HepG2 (cell line): ENCODE measurements around the gene ARHGEF12. TPM values are rescaled to one million over a fixed set of nuclear protein-coding genes. Genes with fewer than 3 reads are reported as not detected.
A peak's percentile ranks its signal among the peaks of the same experiment; 100 is the strongest.

ENCODE experiments used
- ATAC-seq: fragments of 200-7000 bp; cut with Tn5 transposase; 3 replicates; pipeline ENCODE4 v1.9.1; 2020; ENCODE audit warnings: mild to moderate bottlenecking, moderate library complexity
- BruUV-seq: library from RNA; stranded (reverse); fragments of 400-500 nt; replicated peaks from 2 replicates; lab custom pipeline; 2021; lab: Mats Ljungman, UMichigan
- CTCF ChIA-PET: fragments of 300-600 bp; formaldehyde crosslinking; extraction: SDS; loops from one replicate; lab custom pipeline; 2021; ENCODE audit warnings: low total read pairs, inconsistent platforms, low intra/inter-chr PET ratio; lab: Yijun Ruan, JAX
- POLR2A ChIA-PET: fragments of 350-600 bp; sonication (Branson Sonifier 250); formaldehyde crosslinking; loops from one replicate; lab custom pipeline; 2020; ENCODE audit warnings: antibody characterized with exemption, inconsistent platforms; lab: Yijun Ruan, JAX
- DNase-seq: peaks from one replicate; pipeline ENCODE4 v3.0.0-alpha.2; 2015; ENCODE audit warnings: low spot score
- FAIRE-seq: peaks from 3 replicates; lab custom pipeline; 2011; peaks lifted over from hg19 to GRCh38; lab: Jason Lieb, UNC
- H2AFZ ChIP-seq: one replicate; pipeline ENCODE4 v1.6.1; 2011; ENCODE audit warnings: low read length, inconsistent platforms
- H3K27ac ChIP-seq: fragments of 300-600 bp; 3 replicates; pipeline ENCODE4 v1.8.0; 2011; ENCODE audit warnings: mixed run types, mild to moderate bottlenecking, mixed read lengths, low read length, inconsistent platforms; ENCODE audit not compliant: insufficient read depth; ENCODE audit errors: extremely low read length
- H3K27me3 ChIP-seq, 2 experiments: fragments of 200-600 bp in 1 of 2; 2 replicates in 1 of 2; 3 replicates in 1 of 2; pipeline versions ENCODE4 v1.6.0 to v1.8.0; 2011; ENCODE audit warnings: low read length in 2 of 2, mild to moderate bottlenecking in 2 of 2, moderate library complexity in 2 of 2, inconsistent platforms in 1 of 2; ENCODE audit not compliant: insufficient read depth in 2 of 2, control insufficient read depth in 1 of 2
- H3K36me3 ChIP-seq, 2 experiments: fragments of 200-600 bp in 1 of 2; replicated peaks in 1 of 2; 2 replicates in 1 of 2; 3 replicates in 1 of 2; pipeline versions ENCODE4 v1.5.1 to v1.8.0; 2011; ENCODE audit warnings: low read length in 2 of 2, inconsistent platforms in 1 of 2; ENCODE audit not compliant: insufficient read depth in 2 of 2, control insufficient read depth in 1 of 2
- H3K4me1 ChIP-seq: 2 replicates; pipeline ENCODE4 v1.5.1; 2012; ENCODE audit warnings: low read length, inconsistent platforms; ENCODE audit not compliant: insufficient read depth
- H3K4me2 ChIP-seq: 2 replicates; pipeline ENCODE4 v1.6.0; 2011; ENCODE audit warnings: low read depth, low read length, inconsistent platforms
- H3K4me3 ChIP-seq, 3 experiments: fragments of 200-600 bp in 1 of 3; sonication (generic), shearing (Covaris generic) in 1 of 3; replicated peaks in 1 of 3; 2 replicates each; pipeline ENCODE4 v1.5.1; 2011 to 2016; ENCODE audit warnings: low read length in 3 of 3, inconsistent platforms in 2 of 3, low read depth in 2 of 3, mild to moderate bottlenecking in 2 of 3, control low read depth in 1 of 3, mixed read lengths in 1 of 3; ENCODE audit not compliant: insufficient read depth in 1 of 3
- H3K79me2 ChIP-seq: one replicate; pipeline ENCODE4 v1.6.1; 2011; ENCODE audit warnings: low read length, inconsistent platforms; ENCODE audit not compliant: insufficient read depth
- H3K9ac ChIP-seq: 2 replicates; pipeline ENCODE4 v1.6.0; 2011; ENCODE audit warnings: mild to moderate bottlenecking, low read depth, low read length, inconsistent platforms; ENCODE audit not compliant: insufficient read depth
- H3K9me3 ChIP-seq: 2 replicates; pipeline ENCODE4 v1.5.1; 2012; ENCODE audit warnings: mild to moderate bottlenecking, low read length
- H4K20me1 ChIP-seq: 2 replicates; pipeline ENCODE4 v1.6.0; 2011; ENCODE audit warnings: inconsistent platforms, mild to moderate bottlenecking, low read length, moderate library complexity; ENCODE audit not compliant: insufficient read depth
- ARID2 ChIP-seq: sonication (generic); formaldehyde crosslinking; IDR thresholded peaks from 2 replicates; pipeline ENCODE4 v1.8.1; 2022; ENCODE audit warnings: mild to moderate bottlenecking, missing genetic modification reagents, borderline replicate concordance
- ASH2L ChIP-seq: fragments of 300-600, 200-600 bp; sonication (generic); IDR thresholded peaks from 2 replicates; pipeline ENCODE4 v1.7.0; 2017; ENCODE audit warnings: low read depth, mild to moderate bottlenecking, moderate library complexity, mixed read lengths, low read length; ENCODE audit not compliant: insufficient read length
- NFAT5 ChIP-seq: sonication (generic); formaldehyde crosslinking; IDR thresholded peaks from 2 replicates; pipeline ENCODE4 v1.4.0; 2020; ENCODE audit warnings: missing genetic modification reagents
- PITX1 ChIP-seq: sonication (generic); formaldehyde crosslinking; IDR thresholded peaks from 2 replicates; pipeline ENCODE4 v1.5.1; 2020; ENCODE audit warnings: mild to moderate bottlenecking, missing genetic modification reagents
- RAD51 ChIP-seq: fragments of 450-650 bp; IDR thresholded peaks from 2 replicates; pipeline ENCODE4 v1.6.1; 2016; ENCODE audit warnings: borderline replicate concordance
- ZFP1 ChIP-seq: IDR thresholded peaks from 2 replicates; pipeline ENCODE4 v1.6.1; 2016
- ZNF160 ChIP-seq: sonication (generic); formaldehyde crosslinking; IDR thresholded peaks from 2 replicates; pipeline ENCODE4 v1.8.0; 2022; ENCODE audit warnings: mild to moderate bottlenecking, inconsistent platforms, missing genetic modification reagents
- ZNF33B ChIP-seq: sonication (generic); formaldehyde crosslinking; IDR thresholded peaks from 2 replicates; pipeline ENCODE4 v1.5.1; 2020; ENCODE audit warnings: mild to moderate bottlenecking, missing genetic modification reagents
- ZNF589 ChIP-seq: sonication (generic); formaldehyde crosslinking; conservative IDR thresholded peaks from 2 replicates; pipeline ENCODE4 v1.8.0; 2022; ENCODE audit warnings: mild to moderate bottlenecking, moderate library complexity, missing genetic modification reagents
- ZNF607 ChIP-seq: sonication (generic); formaldehyde crosslinking; IDR thresholded peaks from 2 replicates; pipeline ENCODE4 v1.5.1; 2020; ENCODE audit warnings: missing genetic modification reagents, mild to moderate bottlenecking, borderline replicate concordance
- ZNF850 ChIP-seq: sonication (generic); formaldehyde crosslinking; conservative IDR thresholded peaks from 2 replicates; pipeline ENCODE4 v1.9.0; 2021; ENCODE audit warnings: mild to moderate bottlenecking, missing genetic modification reagents
- WGBS: methylation state at CpG from one replicate; pipeline ENCODE4 v1.1.6; 2017; ENCODE audit warnings: low lambda C conversion rate; 5-methylcytosine and 5-hydroxymethylcytosine counted together
- in situ Hi-C: cut with HindIII; loops from 2 replicates; pipeline ENCODE4 v1.10.0; 2017; ENCODE audit warnings: low pct_unique_long_range_greater_than_20kb; ENCODE audit not compliant: extremely low pct_ligation_motif_present
- intact Hi-C: fragments of 100-400 bp; cut with micrococcal nuclease; formaldehyde crosslinking; loops from one replicate; pipeline ENCODE4 v1.10.0; 2022; ENCODE audit not compliant: unreplicated experiment
- polyA plus RNA-seq, 8 experiments: library from polyadenylated mRNA; depleted of rRNA in 3 of 8; stranded (reverse) in 7 of 8; unstranded in 1 of 8; fragments of >200 nt; fragmentation: Illumina TruSeq in 4 of 8; extraction: Trizol in 4 of 8; gene quantifications; 2 replicates each; pipeline versions ENCODE4 v1.2.1 to v1.2.3, GENCODE V29; 2011 to 2016; ENCODE audit warnings: low read depth in 4 of 8, missing spikeins in 1 of 8, mixed read lengths in 1 of 8; ENCODE audit not compliant: insufficient read depth in 1 of 8
- total RNA-seq, 5 experiments: library from RNA; depleted of rRNA; stranded (reverse); fragments of >200 nt; fragmentation: Illumina TruSeq; extraction: Trizol; gene quantifications; 2 replicates each; pipeline ENCODE4 v1.2.3, GENCODE V29; 2016; ENCODE audit warnings: low read depth in 1 of 5
- TF ChIP-seq, protein P1 (sequence below): sonication (generic); formaldehyde crosslinking; IDR thresholded peaks from 2 replicates; pipeline ENCODE4 v1.8.1; 2022; ENCODE audit warnings: low read depth, mild to moderate bottlenecking, missing genetic modification reagents

Gene ARHGEF12
- total and polyA plus RNA-seq, 2 of the 13 experiments (the other 11 are each of a cell fraction or from before 2014, with no cell fraction given), result 17.9 to 54.4 TPM

GRCh38 chr11:120342678-120343077 is 6.5 kb downstream of the ARHGEF12 start:
- no peak overlapping the region for H3K4me2 ChIP-seq
- over 99% methylated on average over 3 of the region's 3 CpGs for WGBS
- in situ Hi-C loops, result no loop called here
- peaks cover 86% of the 10 kb centered on the region for H3K4me1 ChIP-seq
- DNase-seq (no peak), FAIRE-seq (no peak), ATAC-seq (no peak)
- CTCF ChIA-PET, result no interaction called here
- no peak overlapping the region for H3K27ac ChIP-seq
- H3K9ac ChIP-seq, result no peak overlapping the region
- H3K27me3 ChIP-seq, result no peaks in the 10 kb centered on the region; a peak in 1 of 5 replicates
- intact Hi-C loops, result no loop called here
- no TSS peak for BruUV-seq
- no peaks in the 10 kb centered on the region for H3K9me3 ChIP-seq
- POLR2A ChIA-PET, result no interaction called here
- H3K79me2 ChIP-seq, result peaks cover 98% of the 10 kb centered on the region
- no peak overlapping the region for H3K4me3 ChIP-seq
- TF ChIP-seq ASH2L (peak; percentile 13), ZFP1 (peak; percentile 82; the same call in 1 of the 2 replicates), PITX1 (no peak)
- TF ChIP-seq, protein P1, sequence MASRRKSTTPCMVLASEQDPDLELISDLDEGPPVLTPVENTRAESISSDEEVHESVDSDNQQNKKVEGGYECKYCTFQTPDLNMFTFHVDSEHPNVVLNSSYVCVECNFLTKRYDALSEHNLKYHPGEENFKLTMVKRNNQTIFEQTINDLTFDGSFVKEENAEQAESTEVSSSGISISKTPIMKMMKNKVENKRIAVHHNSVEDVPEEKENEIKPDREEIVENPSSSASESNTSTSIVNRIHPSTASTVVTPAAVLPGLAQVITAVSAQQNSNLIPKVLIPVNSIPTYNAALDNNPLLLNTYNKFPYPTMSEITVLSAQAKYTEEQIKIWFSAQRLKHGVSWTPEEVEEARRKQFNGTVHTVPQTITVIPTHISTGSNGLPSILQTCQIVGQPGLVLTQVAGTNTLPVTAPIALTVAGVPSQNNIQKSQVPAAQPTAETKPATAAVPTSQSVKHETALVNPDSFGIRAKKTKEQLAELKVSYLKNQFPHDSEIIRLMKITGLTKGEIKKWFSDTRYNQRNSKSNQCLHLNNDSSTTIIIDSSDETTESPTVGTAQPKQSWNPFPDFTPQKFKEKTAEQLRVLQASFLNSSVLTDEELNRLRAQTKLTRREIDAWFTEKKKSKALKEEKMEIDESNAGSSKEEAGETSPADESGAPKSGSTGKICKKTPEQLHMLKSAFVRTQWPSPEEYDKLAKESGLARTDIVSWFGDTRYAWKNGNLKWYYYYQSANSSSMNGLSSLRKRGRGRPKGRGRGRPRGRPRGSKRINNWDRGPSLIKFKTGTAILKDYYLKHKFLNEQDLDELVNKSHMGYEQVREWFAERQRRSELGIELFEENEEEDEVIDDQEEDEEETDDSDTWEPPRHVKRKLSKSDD (CRISPR knock-in tag), result no peak
- peaks cover 42% of the 10 kb centered on the region for H4K20me1 ChIP-seq
- no peak overlapping the region for H2AFZ ChIP-seq
- H3K36me3 ChIP-seq, result no peaks in the 10 kb centered on the region

DNA sequence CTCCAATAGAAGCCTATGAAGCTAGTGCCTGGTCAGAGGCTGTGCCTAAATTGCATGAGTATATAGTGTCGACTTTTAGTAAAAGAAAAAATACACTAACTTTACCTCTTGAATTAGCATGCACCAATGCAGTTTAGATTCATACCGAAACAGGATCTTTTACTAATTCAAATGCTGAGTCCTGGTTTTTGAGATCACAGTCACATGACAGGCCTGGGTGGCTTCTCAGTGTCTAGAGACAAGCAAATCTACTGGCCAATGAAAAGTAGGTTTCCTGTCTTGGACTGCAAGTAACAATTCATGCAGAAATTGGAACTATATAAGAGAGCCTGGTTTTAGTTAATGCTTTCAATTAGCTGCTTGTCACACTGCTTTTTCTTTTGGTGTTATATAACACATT is 7.2 kb downstream of the ARHGEF12 start:
- H3K79me2 ChIP-seq, result peaks cover 97% of the 10 kb centered on the region
- TF ChIP-seq ZNF607 (CRISPR knock-in tag) (no peak), ZNF33B (CRISPR knock-in tag) (no peak), RAD51 (no peak), NFAT5 (CRISPR knock-in tag) (no peak), ZNF160 (CRISPR knock-in tag) (no peak), ZNF850 (CRISPR knock-in tag) (no peak), ARID2 (CRISPR knock-in tag) (no peak), ZNF589 (CRISPR knock-in tag) (no peak)
- no peak overlapping the region for H3K4me3 ChIP-seq
- H3K36me3 ChIP-seq, result no peaks in the 10 kb centered on the region
- H3K27me3 ChIP-seq, result no peaks in the 10 kb centered on the region
- no peak overlapping the region for H2AFZ ChIP-seq
- POLR2A ChIA-PET, result no interaction called here
- intact Hi-C loops, result no loop called here
- no peak for ATAC-seq
- CTCF ChIA-PET, result no interaction called here
- no peak for FAIRE-seq
- no peak overlapping the region for H3K4me2 ChIP-seq
- BruUV-seq, result no TSS peak
- H3K4me1 ChIP-seq, result peaks cover 84% of the 10 kb centered on the region
- H3K27ac ChIP-seq, result no peak overlapping the region
- WGBS, result 86% methylated on average over 2 of the region's 2 CpGs
- no peaks in the 10 kb centered on the region for H3K9me3 ChIP-seq
- in situ Hi-C loops, result no loop called here
- no peak overlapping the region for H3K9ac ChIP-seq
- DNase-seq, result no peak
- peaks cover 42% of the 10 kb centered on the region for H4K20me1 ChIP-seq
